G401 (cell line): Measurements from ENCODE around the gene MEST. TPM values are rescaled to one million over a fixed set of nuclear protein-coding genes. Genes with fewer than 3 reads are reported as not detected.
"Not testable (repeated sequence)": the region's sequence is repeated elsewhere in the genome, so short reads cannot be mapped to it uniquely, and the experiment has no call there.

Experiments used
- DNase-seq: peaks from one replicate; pipeline ENCODE4 v3.0.0-alpha.2; 2015; ENCODE audit warnings: low spot score
- in situ Hi-C: cut with HindIII; loops from 2 replicates; pipeline ENCODE4 v1.10.0; 2016; ENCODE audit warnings: low sequenced_read_pairs, mixed read lengths
- total RNA-seq: library from RNA; depleted of rRNA; stranded (reverse); fragments of >200 nt; shearing (Covaris generic); gene quantifications from 2 replicates; pipeline ENCODE4 v1.2.3, GENCODE V29; 2014

The MEST gene
- total RNA-seq, 1 experiment from 2014 or later = 0.34 TPM

- in situ Hi-C loops, DNase-seq: not testable (repeated sequence)
These were observed 20.2 kb downstream of the MEST start for GRCh38 chr7:130512038-130512437.

- in situ Hi-C loops = no loop called here
- no peak for DNase-seq
These were observed 21.6 kb downstream of the MEST start for GRCh38 chr7:130513447-130513846.

GRCh38 chr7:130515315-130516040 lies 23.6 kb downstream of the MEST start:
- DNase-seq = no peak
- in situ Hi-C loops = no loop called here

GRCh38 chr7:130521258-130521951 lies 29.5 kb downstream of the MEST start:
- in situ Hi-C loops = no loop called here
- DNase-seq = no peak

- in situ Hi-C loops, DNase-seq: not testable (repeated sequence)
These were observed 31.7 kb downstream of the MEST start for GRCh38 chr7:130523519-130524125.

- in situ Hi-C loops = no loop called here
- DNase-seq = no peak
These were observed 32.7 kb downstream of the MEST start for GRCh38 chr7:130524628-130525027.

GRCh38 chr7:130527752-130528355 lies 36.0 kb downstream of the MEST start:
- in situ Hi-C loops = not testable (repeated sequence)

GRCh38 chr7:130529417-130529816 lies 37.5 kb downstream of the MEST start:
- DNase-seq = no peak
- in situ Hi-C loops = no loop called here

More at GRCh38 chr7:130527752-130528355, 36.0 kb downstream of the MEST start:
- not testable (repeated sequence) for DNase-seq

- DNase-seq, in situ Hi-C loops: not testable (repeated sequence)
These were observed 46.0 kb downstream of the MEST start for GRCh38 chr7:130537894-130538293.

GRCh38 chr7:130541287-130541686 lies 49.4 kb downstream of the MEST start:
- in situ Hi-C loops, DNase-seq: not testable (repeated sequence)

- DNase-seq, in situ Hi-C loops: not testable (repeated sequence)
These were observed 50.4 kb downstream of the MEST start for GRCh38 chr7:130542297-130542696.

GRCh38 chr7:130543487-130544010 lies 51.7 kb downstream of the MEST start:
- no peak for DNase-seq
- in situ Hi-C loops = no loop called here

GRCh38 chr7:130544356-130544755 lies 52.5 kb downstream of the MEST start:
- in situ Hi-C loops = no loop called here

GRCh38 chr7:130553398-130554029 lies 61.6 kb downstream of the MEST start:
- no peak for DNase-seq
- in situ Hi-C loops = no loop called here

More at GRCh38 chr7:130544356-130544755, 52.5 kb downstream of the MEST start:
- DNase-seq = no peak

GRCh38 chr7:130554481-130554880 lies 62.6 kb downstream of the MEST start:
- in situ Hi-C loops = no loop called here
- no peak for DNase-seq
